Sigmoid colon (tissue), 7 donors: ENCODE data around the gene PTPRD. TPM values are rescaled to one million over a fixed set of nuclear protein-coding genes. Genes with fewer than 3 reads are reported as not detected.

Experiments used
- DNase-seq: peaks from one replicate; pipeline ENCODE4 v3.0.0-alpha.2; 2019
- H3K27ac ChIP-seq, 4 donors: fragments of 200-600 bp; sonication (generic); one replicate each; pipeline ENCODE4 v1.5.1; 2016 to 2019; ENCODE audit warnings: mild to moderate bottlenecking in 1 of 4
- H3K27me3 ChIP-seq, 3 donors: fragments of 200-600 bp; sonication (generic); one replicate each; pipeline ENCODE4 v1.5.1; 2019; ENCODE audit warnings: mild to moderate bottlenecking in 1 of 3
- H3K36me3 ChIP-seq, 4 donors: fragments of 200-600 bp; sonication (generic); one replicate each; pipeline ENCODE4 v1.5.1; 2016 to 2019
- H3K4me1 ChIP-seq, 4 donors: fragments of 200-600 bp; sonication (generic); one replicate each; pipeline ENCODE4 v1.5.1; 2017 to 2019
- H3K4me3 ChIP-seq, 4 donors: fragments of 200-600 bp; sonication (generic); one replicate each; pipeline ENCODE4 v1.5.1; 2017 to 2019; ENCODE audit warnings: mild to moderate bottlenecking in 2 of 4, moderate library complexity in 1 of 4
- H3K9me3 ChIP-seq, 4 donors: fragments of 200-600 bp in 3 of 4; sonication (generic) in 3 of 4; one replicate each; pipeline versions ENCODE4 v1.5.1 to v1.6.1; 2013 to 2019
- CTCF ChIP-seq, 4 experiments: fragments of 450-650 bp in 3 of 4; fragments of 200-600 bp in 1 of 4; IDR thresholded peaks; one replicate each; pipeline ENCODE4 v1.5.1; 2016 to 2019; ENCODE audit warnings: antibody characterized with exemption in 4 of 4, mild to moderate bottlenecking in 3 of 4, moderate library complexity in 2 of 4
- EP300 ChIP-seq, 4 donors: sonication (generic); formaldehyde crosslinking; IDR thresholded peaks; one replicate each; pipeline ENCODE4 v1.6.1; 2017; ENCODE audit warnings: antibody characterized with exemption in 4 of 4
- POLR2A ChIP-seq, 2 donors: fragments of 450-650 bp; IDR thresholded peaks; one replicate each; pipeline ENCODE4 v1.6.1; 2016; ENCODE audit warnings: antibody characterized with exemption in 2 of 2, mild to moderate bottlenecking in 2 of 2, moderate library complexity in 2 of 2
- POLR2AphosphoS5 ChIP-seq, 4 donors: sonication (generic); formaldehyde crosslinking; IDR thresholded peaks; one replicate each; pipeline ENCODE4 v1.6.1; 2017; ENCODE audit warnings: antibody characterized with exemption in 4 of 4
- WGBS, 2 donors: extraction: QIAGEN DNeasy Blood & Tissue Kit; methylation state at CpG; one replicate each; pipeline ENCODE4 v1.1.7; 2013; 5-methylcytosine and 5-hydroxymethylcytosine counted together
- intact Hi-C: fragments of 100-400 bp; cut with DNase I; formaldehyde crosslinking; loops from one replicate; pipeline ENCODE4 v1.15.1; 2023
- polyA plus RNA-seq, 3 donors: library from polyadenylated mRNA; stranded (reverse); fragments of 200-250 nt; gene quantifications; one replicate each; pipeline ENCODE4 v1.2.3, GENCODE V29; 2013
- total RNA-seq, 4 donors: library from RNA; depleted of rRNA; stranded (reverse); fragments of >200 nt; gene quantifications; one replicate each; pipeline ENCODE4 v1.1.0, GENCODE V29; 2016
- donor health status: healthy with polysubstance abuse.
- donor health status: Bipolar disorder and iron deficiency.
- donor health status: healthy.

The PTPRD gene
- total and polyA plus RNA-seq, 7 donors: 1.2 to 18.3 (median 6.3) TPM

DNA sequence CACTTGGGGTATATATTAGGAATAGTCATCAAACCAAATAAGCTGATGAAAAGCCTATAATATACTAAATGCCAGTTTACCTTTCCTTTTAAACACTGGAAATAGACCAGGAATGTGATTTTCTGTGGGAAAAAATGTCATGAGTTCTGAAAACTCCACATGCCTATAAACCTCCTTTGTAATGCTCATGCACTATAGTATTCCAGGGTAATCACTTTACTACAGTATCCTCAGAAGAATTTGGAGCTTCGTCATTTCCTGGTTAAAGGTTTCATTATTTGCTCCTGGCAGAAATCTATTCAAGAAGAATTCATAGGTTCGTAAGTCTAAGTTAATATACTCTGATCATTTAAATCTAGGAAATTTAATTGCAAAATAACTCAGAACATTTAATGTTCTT is 1736.5 kb downstream of the PTPRD start:
- DNase-seq: no peak
- Histone ChIP-seq H3K36me3 (no peaks in the 10 kb centered on the region), H3K4me3 (no peak overlapping the region), H3K4me1 (no peaks in the 10 kb centered on the region), H3K27me3 (no peaks in the 10 kb centered on the region), H3K27ac (no peak overlapping the region), H3K9me3 (no peaks in the 10 kb centered on the region)
- TF ChIP-seq POLR2AphosphoS5 (IDR thresholded peaks at IDR 0.05) (no peak), POLR2A (IDR thresholded peaks at IDR 0.05) (no peak), CTCF (IDR thresholded peaks at IDR 0.05) (no peak), EP300 (IDR thresholded peaks at IDR 0.05) (no peak)
- intact Hi-C loops: no loop called here
- 18 to 68% methylated on average over 2 of the region's 2 CpGs for WGBS, 2 donors

- H3K9me3 ChIP-seq: no peaks in the 10 kb centered on the region
- WGBS, 2 donors: 93 to 94% methylated on average over 1 of the region's 1 CpG
- no peak for TF ChIP-seq POLR2A (IDR thresholded peaks at IDR 0.05)
- no peak for TF ChIP-seq POLR2AphosphoS5 (IDR thresholded peaks at IDR 0.05)
- no peak for TF ChIP-seq EP300 (IDR thresholded peaks at IDR 0.05)
- no peak for TF ChIP-seq CTCF (IDR thresholded peaks at IDR 0.05)
- no peaks in the 10 kb centered on the region for H3K4me1 ChIP-seq
- H3K27ac ChIP-seq: no peak overlapping the region
- H3K36me3 ChIP-seq: no peaks in the 10 kb centered on the region
- H3K4me3 ChIP-seq: no peak overlapping the region
- intact Hi-C loops: no loop called here
- no peak for DNase-seq
- no peaks in the 10 kb centered on the region for H3K27me3 ChIP-seq
These were observed 1738.3 kb downstream of the PTPRD start for GRCh38 chr9:8874482-8874881.

GRCh38 chr9:8872802-8873201 is 1740.0 kb downstream of the PTPRD start:
- intact Hi-C loops: no loop called here
- TF ChIP-seq POLR2A (IDR thresholded peaks at IDR 0.05): no peak
- TF ChIP-seq POLR2AphosphoS5 (IDR thresholded peaks at IDR 0.05): no peak
- TF ChIP-seq CTCF (IDR thresholded peaks at IDR 0.05): no peak
- no peak for TF ChIP-seq EP300 (IDR thresholded peaks at IDR 0.05)
- Histone ChIP-seq H3K4me3 (no peak overlapping the region), H3K27ac (no peak overlapping the region), H3K27me3 (no peaks in the 10 kb centered on the region), H3K4me1 (no peaks in the 10 kb centered on the region), H3K36me3 (no peaks in the 10 kb centered on the region), H3K9me3 (no peaks in the 10 kb centered on the region)
- DNase-seq: no peak
- 79 to 80% methylated on average over 3 of the region's 3 CpGs for WGBS, 2 donors

DNA sequence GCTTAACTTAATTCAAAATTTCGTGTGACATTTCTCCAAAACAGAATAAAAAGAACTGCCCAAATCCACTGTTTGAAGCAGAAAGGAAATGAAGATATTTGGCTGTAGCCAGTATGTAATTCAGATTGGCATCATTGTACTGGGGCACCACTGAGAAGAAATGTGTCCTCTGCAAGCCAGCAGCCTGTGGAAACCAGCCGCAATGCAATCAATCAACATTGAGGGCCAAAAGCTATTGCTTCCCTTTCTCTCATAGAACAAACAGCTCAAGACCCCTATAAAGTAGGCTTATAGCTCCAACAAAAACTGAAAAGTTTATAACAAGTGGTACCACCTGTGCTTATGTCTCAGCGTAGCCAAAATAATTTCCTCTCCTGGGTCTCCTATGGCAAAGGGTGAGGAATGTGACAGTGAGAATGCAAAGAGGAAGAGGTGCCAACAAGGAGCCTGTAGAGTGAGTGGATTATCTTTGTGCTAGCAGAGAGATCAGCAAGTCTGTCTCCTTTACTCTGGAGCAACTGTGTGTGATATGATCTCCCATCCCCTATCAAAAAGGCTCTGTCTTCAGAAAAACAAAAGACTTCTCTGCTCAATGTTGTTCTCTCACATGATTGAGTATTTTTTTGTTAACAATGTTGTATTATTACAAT is 1740.9 kb downstream of the PTPRD start:
- intact Hi-C loops: no loop called here
- no peaks in the 10 kb centered on the region for H3K27me3 ChIP-seq
- no peaks in the 10 kb centered on the region for H3K4me1 ChIP-seq
- no peak overlapping the region for H3K4me3 ChIP-seq
- TF ChIP-seq CTCF (IDR thresholded peaks at IDR 0.05) (no peak), POLR2A (IDR thresholded peaks at IDR 0.05) (no peak), EP300 (IDR thresholded peaks at IDR 0.05) (no peak), POLR2AphosphoS5 (IDR thresholded peaks at IDR 0.05) (no peak)
- H3K27ac ChIP-seq: no peak overlapping the region
- H3K9me3 ChIP-seq: no peaks in the 10 kb centered on the region
- no peaks in the 10 kb centered on the region for H3K36me3 ChIP-seq
- 90 to 91% methylated on average over 3 of the region's 3 CpGs for WGBS, 2 donors
- DNase-seq: no peak

DNA sequence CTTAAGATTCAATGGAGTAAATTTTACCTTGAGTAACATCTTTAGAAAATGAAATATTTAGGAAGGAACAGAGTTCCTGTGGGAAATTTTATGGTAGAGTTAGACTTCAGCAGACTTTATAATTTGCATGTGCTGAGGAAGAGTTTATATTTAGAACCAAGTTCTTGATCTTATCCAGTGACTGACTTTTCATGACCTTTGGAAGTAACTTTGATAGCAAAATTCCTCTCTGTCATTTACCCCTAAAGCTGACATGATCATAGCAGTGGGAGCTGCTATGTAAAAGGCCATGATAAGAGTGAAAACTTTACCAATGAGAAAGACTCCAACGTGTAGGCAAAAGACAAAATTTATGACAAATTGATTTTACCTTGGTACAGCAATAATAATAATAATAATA is 1741.4 kb downstream of the PTPRD start:
- no peaks in the 10 kb centered on the region for H3K4me1 ChIP-seq
- no peak overlapping the region for H3K27ac ChIP-seq
- WGBS, 2 donors: 75 to 85% methylated on average over 1 of the region's 1 CpG
- no peak overlapping the region for H3K4me3 ChIP-seq
- no peak for DNase-seq
- H3K9me3 ChIP-seq: no peaks in the 10 kb centered on the region
- TF ChIP-seq POLR2AphosphoS5 (IDR thresholded peaks at IDR 0.05) (no peak), CTCF (IDR thresholded peaks at IDR 0.05) (no peak), POLR2A (IDR thresholded peaks at IDR 0.05) (no peak), EP300 (IDR thresholded peaks at IDR 0.05) (no peak)
- H3K36me3 ChIP-seq: no peaks in the 10 kb centered on the region
- intact Hi-C loops: no loop called here
- H3K27me3 ChIP-seq: no peaks in the 10 kb centered on the region
